ENCODE results near the gene ZNF445.
A peak's percentile ranks its signal among the peaks of the same experiment; 100 is the strongest.

The ZNF445 gene

GRCh38 chr3:44444437-44444836, 33.0 kb downstream of the ZNF445 start:
- Histone ChIP-seq H3K36me3 (ENCODE audit: control insufficient read depth, low read length) (peaks cover 48% of the 10 kb centered on the region), H3K9me2 (replicated peaks; ENCODE audit: control insufficient read depth, low read length) (no peaks in the 10 kb centered on the region)
- TF ChIP-seq CTCF (IDR thresholded peaks at IDR 0.05; ENCODE audit: low read depth, low read length, poor library complexity, severe bottlenecking) (no peak), EZH2phosphoT487 (IDR thresholded peaks at IDR 0.05; ENCODE audit: borderline replicate concordance, low read length) (no peak)

GRCh38 chr3:44442596-44443309, 34.7 kb downstream of the ZNF445 start:
- Histone ChIP-seq H3K36me3 (ENCODE audit: control insufficient read depth, low read length) (peaks cover 31% of the 10 kb centered on the region), H3F3A (ENCODE audit: control insufficient read depth, insufficient read depth) (no peaks in the 10 kb centered on the region), H4K20me1 (ENCODE audit: control insufficient read depth, insufficient read depth, low read depth, low read length) (no peaks in the 10 kb centered on the region), H3K4me1 (ENCODE audit: control insufficient read depth, low read length) (peaks cover 12% of the 10 kb centered on the region), H3K9me2 (replicated peaks; ENCODE audit: control insufficient read depth, low read length) (no peaks in the 10 kb centered on the region), H3K79me2 (ENCODE audit: control insufficient read depth, low read length) (no peaks in the 10 kb centered on the region), H3K4me3 (ENCODE audit: low read length) (no peak overlapping the region), H3K27ac (ENCODE audit: low read depth, low read length) (no peak overlapping the region), H3K9me3 (ENCODE audit: control insufficient read depth, insufficient read depth, low read length) (no peaks in the 10 kb centered on the region), H3K4me2 (ENCODE audit: low read length) (no peak overlapping the region), H3K27me3 (ENCODE audit: control insufficient read depth, low read length) (no peaks in the 10 kb centered on the region)
- TF ChIP-seq CTCF (IDR thresholded peaks at IDR 0.05; ENCODE audit: low read depth, low read length, poor library complexity, severe bottlenecking) (no peak), EZH2phosphoT487 (IDR thresholded peaks at IDR 0.05; ENCODE audit: borderline replicate concordance, low read length) (no peak)

More at GRCh38 chr3:44444437-44444836, 33.0 kb downstream of the ZNF445 start:
- H3F3A ChIP-seq (ENCODE audit: control insufficient read depth, insufficient read depth), result no peaks in the 10 kb centered on the region
- H3K4me3 ChIP-seq (ENCODE audit: low read length), result no peak overlapping the region
- no peaks in the 10 kb centered on the region for H3K79me2 ChIP-seq (ENCODE audit: control insufficient read depth, low read length)
- H3K4me1 ChIP-seq (ENCODE audit: control insufficient read depth, low read length), result peaks cover 11% of the 10 kb centered on the region
- no peaks in the 10 kb centered on the region for H4K20me1 ChIP-seq (ENCODE audit: control insufficient read depth, insufficient read depth, low read depth, low read length)
- no peaks in the 10 kb centered on the region for H3K9me3 ChIP-seq (ENCODE audit: control insufficient read depth, insufficient read depth, low read length)
- H3K27me3 ChIP-seq (ENCODE audit: control insufficient read depth, low read length), result no peaks in the 10 kb centered on the region
- H3K4me2 ChIP-seq (ENCODE audit: low read length), result no peak overlapping the region
- H3K27ac ChIP-seq (ENCODE audit: low read depth, low read length), result no peak overlapping the region

DNA sequence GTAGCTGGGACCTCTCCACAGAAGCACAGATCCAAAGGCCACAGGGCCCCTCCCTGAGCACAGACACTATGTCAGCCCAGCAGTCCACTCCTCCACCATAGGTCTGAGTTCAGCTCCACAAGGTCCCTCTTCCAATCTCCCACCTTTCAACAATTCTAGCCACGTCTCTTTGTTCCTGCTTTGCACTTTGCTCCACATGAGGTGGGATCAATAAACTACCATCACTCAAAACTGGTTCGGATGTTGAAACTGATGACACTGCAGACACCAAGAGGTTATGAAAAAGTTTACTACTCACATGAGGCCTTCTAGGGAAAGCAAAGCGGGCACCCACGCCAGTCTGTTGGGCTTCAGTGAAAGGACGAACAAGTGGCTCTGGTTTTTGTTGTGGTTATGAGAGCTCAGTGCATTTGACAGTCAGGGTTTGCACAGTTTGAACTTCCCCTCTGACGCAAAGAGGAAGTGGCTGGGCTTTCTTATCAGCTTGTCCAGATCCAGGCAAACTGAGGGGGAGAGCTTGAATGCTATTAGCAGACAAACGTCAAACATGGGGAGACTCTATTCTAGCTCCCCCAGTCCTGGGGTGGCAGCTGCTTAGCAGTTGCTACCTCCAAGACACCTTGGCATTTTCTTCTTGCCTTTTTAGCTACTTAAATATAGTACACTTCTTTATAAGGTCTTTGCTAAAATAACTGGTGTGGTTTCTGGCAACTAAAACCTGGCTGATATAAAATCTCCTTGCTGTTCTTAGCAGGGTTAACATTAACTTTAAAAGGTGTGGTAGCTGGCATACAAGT, 37.8 kb downstream of the ZNF445 start:
- no peaks in the 10 kb centered on the region for H3K27me3 ChIP-seq (ENCODE audit: control insufficient read depth, low read length)
- no peaks in the 10 kb centered on the region for H3K9me3 ChIP-seq (ENCODE audit: control insufficient read depth, insufficient read depth, low read length)
- no peaks in the 10 kb centered on the region for H3K9me2 ChIP-seq (replicated peaks; ENCODE audit: control insufficient read depth, low read length)
- H3K79me2 ChIP-seq (ENCODE audit: control insufficient read depth, low read length), result no peaks in the 10 kb centered on the region
- H3K4me2 ChIP-seq (ENCODE audit: low read length), result peak overlapping the region; percentile 14; the same call in 1 of the 2 replicates
- no peaks in the 10 kb centered on the region for H4K20me1 ChIP-seq (ENCODE audit: control insufficient read depth, insufficient read depth, low read depth, low read length)
- no peak overlapping the region for H3K4me3 ChIP-seq (ENCODE audit: low read length)
- H3K4me1 ChIP-seq (ENCODE audit: control insufficient read depth, low read length), result peaks cover 12% of the 10 kb centered on the region
- H3F3A ChIP-seq (ENCODE audit: control insufficient read depth, insufficient read depth), result no peaks in the 10 kb centered on the region
- TF ChIP-seq EZH2phosphoT487 (IDR thresholded peaks at IDR 0.05; ENCODE audit: borderline replicate concordance, low read length), result no peak
- no peak for TF ChIP-seq CTCF (IDR thresholded peaks at IDR 0.05; ENCODE audit: low read depth, low read length, poor library complexity, severe bottlenecking)
- H3K27ac ChIP-seq (ENCODE audit: low read depth, low read length), result no peak overlapping the region
- H3K36me3 ChIP-seq (ENCODE audit: control insufficient read depth, low read length), result 0 out of 2 replicates have a peak, but pooled peaks cover 12% of the 10 kb centered on the region

All from DOHH2 (cell line).